Ectodermal cell (in vitro differentiated cells): Measurements from ENCODE around the gene CCSER1.

Experiments used
- H3K27ac ChIP-seq: 2 replicates; pipeline ENCODE4 v1.7.0; 2013; ENCODE audit warnings: mild to moderate bottlenecking, low read depth, low read length; ENCODE audit not compliant: insufficient read depth, poor library complexity, severe bottlenecking
- H3K27me3 ChIP-seq: 2 replicates; pipeline ENCODE4 v1.7.0; 2013; ENCODE audit warnings: mild to moderate bottlenecking, low read length; ENCODE audit not compliant: insufficient read depth, control insufficient read depth, poor library complexity, severe bottlenecking
- H3K36me3 ChIP-seq: one replicate; pipeline ENCODE4 v1.7.0; 2013; ENCODE audit warnings: low read length; ENCODE audit not compliant: control insufficient read depth, insufficient read depth
- H3K4me1 ChIP-seq: one replicate; pipeline ENCODE4 v1.7.0; 2013; ENCODE audit warnings: low read length; ENCODE audit not compliant: control insufficient read depth, insufficient read depth
- H3K4me3 ChIP-seq: 2 replicates; pipeline ENCODE4 v1.7.0; 2013; ENCODE audit warnings: low read depth, low read length, control low read depth; ENCODE audit not compliant: insufficient read depth
- H3K9me3 ChIP-seq: 2 replicates; pipeline ENCODE4 v1.7.0; 2013; ENCODE audit warnings: mild to moderate bottlenecking, low read length, moderate library complexity; ENCODE audit not compliant: control insufficient read depth
- WGBS, 2 experiments: methylation state at CpG; one replicate each; pipeline ENCODE4 v1.1.7; 2013; ENCODE audit warnings: missing lambda C conversion rate in 2 of 2; 5-methylcytosine and 5-hydroxymethylcytosine counted together

The CCSER1 gene

DNA sequence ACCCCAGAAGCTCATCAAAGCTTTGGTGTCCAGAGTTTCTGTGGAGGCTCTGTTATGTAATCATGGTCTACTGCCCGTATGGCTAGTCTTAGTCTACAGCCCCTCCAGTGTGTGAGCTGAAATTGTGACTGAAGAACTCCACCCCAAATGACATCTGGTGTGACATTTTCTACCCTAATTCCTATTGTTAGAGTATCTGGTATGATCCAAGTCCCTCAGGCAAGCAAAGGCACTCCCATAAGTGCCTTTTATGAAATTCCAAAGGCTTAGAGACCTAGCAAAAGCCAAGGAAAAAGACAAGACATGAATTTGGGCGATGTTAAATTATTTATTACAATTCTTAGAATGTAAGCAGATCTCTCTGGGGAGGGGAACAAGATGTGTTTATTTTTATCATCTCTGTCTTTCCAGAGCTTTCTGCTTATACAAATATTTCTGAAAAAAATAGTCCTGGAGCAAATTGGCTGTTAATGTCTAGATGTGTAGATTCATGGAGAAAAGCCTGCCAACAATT, 417.4 kb downstream of the CCSER1 start:
- Histone ChIP-seq H3K27ac (no peak overlapping the region), H3K36me3 (no peaks in the 10 kb centered on the region), H3K4me1 (no peaks in the 10 kb centered on the region), H3K4me3 (no peak overlapping the region), H3K9me3 (no peaks in the 10 kb centered on the region), H3K27me3 (no peaks in the 10 kb centered on the region)
- 85 to 90% methylated on average over 2 of the region's 2 CpGs for WGBS, 2 experiments

DNA sequence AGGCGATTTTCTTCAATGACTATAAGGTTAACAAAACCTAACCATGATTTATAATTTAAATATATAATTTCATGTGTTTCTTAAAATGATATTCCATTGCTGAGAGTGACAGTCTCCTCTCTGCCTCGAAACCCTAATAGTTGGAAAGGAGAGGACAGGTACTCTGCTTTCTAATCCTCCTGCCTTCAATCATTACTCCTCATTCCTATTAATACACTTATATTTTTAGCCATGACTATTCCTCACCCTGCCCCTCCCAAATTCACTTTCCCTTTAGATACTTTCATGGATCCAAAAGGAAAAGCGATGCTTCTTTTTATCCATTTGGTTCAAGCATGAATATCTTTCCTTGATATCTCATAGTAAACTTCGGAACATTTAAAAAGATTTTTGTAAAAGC, 418.2 kb downstream of the CCSER1 start:
- Histone ChIP-seq H3K4me1 (no peaks in the 10 kb centered on the region), H3K27me3 (no peaks in the 10 kb centered on the region), H3K36me3 (no peaks in the 10 kb centered on the region), H3K9me3 (no peaks in the 10 kb centered on the region), H3K4me3 (no peak overlapping the region), H3K27ac (no peak overlapping the region)
- WGBS, 2 experiments = 91 to 100% methylated on average over 3 of the region's 4 CpGs

DNA sequence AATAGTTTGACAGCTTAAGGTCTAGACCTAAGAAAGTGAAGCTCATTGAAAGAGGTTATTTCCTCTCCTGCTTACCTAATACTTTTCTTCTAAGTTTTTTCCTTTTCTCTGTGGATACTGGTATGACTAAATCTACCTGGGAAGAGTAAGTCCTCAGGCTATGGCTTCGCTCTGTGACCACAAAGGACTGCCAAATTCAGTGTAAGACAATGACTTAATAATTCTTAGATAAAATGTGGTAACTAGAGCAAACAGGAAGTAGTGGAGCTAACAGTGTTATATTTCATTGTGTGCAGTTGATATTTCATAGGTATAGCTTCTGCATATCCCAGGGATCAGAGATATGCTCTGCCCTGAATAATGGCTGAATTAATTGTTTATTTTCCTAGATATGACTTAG, 418.9 kb downstream of the CCSER1 start:
- no peak overlapping the region for H3K4me3 ChIP-seq
- H3K27me3 ChIP-seq = no peaks in the 10 kb centered on the region
- H3K27ac ChIP-seq = no peak overlapping the region
- H3K36me3 ChIP-seq = no peaks in the 10 kb centered on the region
- no peaks in the 10 kb centered on the region for H3K4me1 ChIP-seq
- H3K9me3 ChIP-seq = no peaks in the 10 kb centered on the region
- 100% methylated on average over 1 of the region's 1 CpG for WGBS, 2 experiments

DNA sequence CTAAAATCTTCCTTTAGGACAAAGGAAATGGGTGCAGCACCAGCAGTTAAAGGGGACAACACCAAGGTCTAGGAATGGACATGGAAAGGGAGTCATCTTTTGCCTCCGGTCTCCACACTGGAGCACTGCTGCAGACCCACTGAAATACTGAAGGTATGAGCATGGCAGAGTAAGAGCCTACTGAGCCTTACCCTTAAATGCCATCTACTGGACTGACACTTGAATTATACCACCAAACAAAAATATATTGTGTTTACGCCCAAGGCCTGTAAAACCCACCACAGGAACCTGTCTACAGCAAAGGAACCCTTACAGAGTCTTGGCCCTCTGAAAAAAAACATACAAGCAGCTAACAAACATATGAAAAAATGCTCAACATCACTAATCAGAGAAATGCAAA, 443.4 kb downstream of the CCSER1 start:
- Histone ChIP-seq H3K27me3 (no peaks in the 10 kb centered on the region), H3K4me1 (no peaks in the 10 kb centered on the region), H3K27ac (no peak overlapping the region), H3K36me3 (no peaks in the 10 kb centered on the region), H3K9me3 (no peaks in the 10 kb centered on the region), H3K4me3 (no peak overlapping the region)
- WGBS, 2 experiments = 95 to 97% methylated on average over 2 of the region's 2 CpGs

- Histone ChIP-seq H3K9me3 (no peaks in the 10 kb centered on the region), H3K4me1 (no peaks in the 10 kb centered on the region), H3K36me3 (no peaks in the 10 kb centered on the region), H3K27ac (no peak overlapping the region), H3K27me3 (no peaks in the 10 kb centered on the region), H3K4me3 (no peak overlapping the region)
- WGBS, 2 experiments = 93% methylated on average over 2 of the region's 2 CpGs
Observed at GRCh38 chr4:90572996-90573395, 445.8 kb downstream of the CCSER1 start.

DNA sequence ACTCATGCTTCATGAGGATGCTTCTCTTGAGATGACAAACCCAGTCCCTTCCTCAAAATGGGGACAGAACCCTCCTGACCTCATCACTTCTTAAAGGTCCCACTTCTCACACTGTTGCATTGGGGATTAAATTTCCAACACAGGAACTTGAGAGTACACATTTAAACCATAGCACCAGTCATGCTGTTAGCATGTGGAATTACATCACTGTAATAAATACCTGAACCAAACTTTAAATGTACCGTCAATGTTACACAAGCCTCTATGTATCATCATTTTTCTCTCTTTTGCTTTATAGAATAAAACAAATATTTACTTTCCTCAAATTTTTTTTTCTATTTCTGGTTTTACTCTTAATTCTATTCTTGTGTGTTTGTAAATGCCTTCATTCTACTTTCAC, 448.2 kb downstream of the CCSER1 start:
- 100% methylated on average over 1 of the region's 1 CpG for WGBS, 2 experiments
- Histone ChIP-seq H3K9me3 (no peaks in the 10 kb centered on the region), H3K27me3 (no peaks in the 10 kb centered on the region), H3K36me3 (no peaks in the 10 kb centered on the region), H3K4me3 (no peak overlapping the region), H3K27ac (no peak overlapping the region), H3K4me1 (no peaks in the 10 kb centered on the region)

DNA sequence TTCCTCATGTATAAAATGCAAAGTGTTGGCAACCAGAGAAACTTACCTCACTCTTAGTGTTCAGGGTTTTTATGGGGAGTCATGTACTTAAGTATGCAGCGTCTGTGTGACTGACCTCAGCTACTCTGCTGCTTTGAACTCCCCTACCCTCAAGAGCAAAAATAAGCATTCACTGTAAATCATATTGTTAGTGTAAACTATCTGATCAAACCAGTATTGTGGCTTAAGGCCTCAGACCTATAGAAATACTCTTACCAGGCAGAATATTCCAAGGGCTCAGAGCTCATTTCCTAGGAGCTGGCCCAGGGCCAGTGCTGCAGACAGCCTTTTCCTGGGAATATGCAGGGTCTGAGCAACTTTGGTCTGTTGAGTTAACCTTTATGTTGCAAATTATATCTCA, 453.1 kb downstream of the CCSER1 start:
- H3K4me3 ChIP-seq = no peak overlapping the region
- no peaks in the 10 kb centered on the region for H3K27me3 ChIP-seq
- no peaks in the 10 kb centered on the region for H3K4me1 ChIP-seq
- WGBS, 2 experiments = 89% methylated on average over 1 of the region's 1 CpG; no CpG with 5 or more reads in 1 of the 2 experiments
- no peaks in the 10 kb centered on the region for H3K9me3 ChIP-seq
- no peaks in the 10 kb centered on the region for H3K36me3 ChIP-seq
- H3K27ac ChIP-seq = no peak overlapping the region

DNA sequence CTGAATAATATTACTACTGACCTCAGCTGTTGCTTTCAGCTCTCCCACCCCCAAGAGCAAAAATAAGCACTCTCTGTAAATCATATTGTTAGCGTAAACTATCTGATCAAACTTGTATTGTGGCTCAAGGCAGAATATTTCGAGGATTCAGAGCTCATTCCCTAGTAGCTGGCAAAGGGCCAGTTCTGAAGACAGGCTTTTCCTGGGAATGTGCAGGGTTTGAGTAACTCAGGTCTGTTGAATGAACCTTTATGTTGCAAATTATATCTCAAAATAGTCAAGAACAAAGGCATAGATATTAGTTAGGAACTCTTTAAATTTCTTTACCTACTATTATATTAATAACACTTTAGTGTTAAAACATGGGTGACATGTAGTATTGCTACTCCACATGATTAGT, 454.9 kb downstream of the CCSER1 start:
- Histone ChIP-seq H3K27me3 (no peaks in the 10 kb centered on the region), H3K4me3 (no peak overlapping the region), H3K9me3 (no peaks in the 10 kb centered on the region), H3K36me3 (no peaks in the 10 kb centered on the region), H3K27ac (no peak overlapping the region), H3K4me1 (no peaks in the 10 kb centered on the region)
- WGBS, 2 experiments = 89 to 90% methylated on average over 2 of the region's 2 CpGs

- Histone ChIP-seq H3K27ac (no peak overlapping the region), H3K36me3 (no peaks in the 10 kb centered on the region)
- 76 to 87% methylated on average over 2 of the region's 2 CpGs for WGBS, 2 experiments
Observed at GRCh38 chr4:90584051-90584450, 456.9 kb downstream of the CCSER1 start.

GRCh38 chr4:90585961-90586360, 458.8 kb downstream of the CCSER1 start:
- Histone ChIP-seq H3K36me3 (no peaks in the 10 kb centered on the region), H3K4me3 (no peak overlapping the region), H3K4me1 (no peaks in the 10 kb centered on the region), H3K9me3 (no peaks in the 10 kb centered on the region), H3K27ac (no peak overlapping the region), H3K27me3 (no peaks in the 10 kb centered on the region)
- 83 to 84% methylated on average over 7 of the region's 8 CpGs for WGBS, 2 experiments

More at GRCh38 chr4:90584051-90584450, 456.9 kb downstream of the CCSER1 start:
- Histone ChIP-seq H3K9me3 (no peaks in the 10 kb centered on the region), H3K27me3 (no peaks in the 10 kb centered on the region), H3K4me3 (no peak overlapping the region), H3K4me1 (no peaks in the 10 kb centered on the region)

- H3K4me1 ChIP-seq = no peaks in the 10 kb centered on the region
- no peaks in the 10 kb centered on the region for H3K9me3 ChIP-seq
- H3K27ac ChIP-seq = no peak overlapping the region
- 93 to 97% methylated on average over 6 of the region's 6 CpGs for WGBS, 2 experiments
- no peaks in the 10 kb centered on the region for H3K27me3 ChIP-seq
- H3K4me3 ChIP-seq = no peak overlapping the region
- no peaks in the 10 kb centered on the region for H3K36me3 ChIP-seq
Observed at GRCh38 chr4:90586799-90587198, 459.6 kb downstream of the CCSER1 start.
